HCT116 (cell line): Measurements from ENCODE around the gene NKPD1. TPM values are rescaled to one million over a fixed set of nuclear protein-coding genes. Genes with fewer than 3 reads are reported as not detected.

Source experiments
- ATAC-seq: fragments of 200-7000 bp; cut with Tn5 transposase; 2 replicates; pipeline ENCODE4 v1.9.1; 2020; ENCODE audit warnings: mild to moderate bottlenecking, moderate library complexity
- BruUV-seq: library from RNA; stranded (reverse); fragments of 400-500 nt; replicated peaks from 2 replicates; lab custom pipeline; 2021; lab: Mats Ljungman, UMichigan
- CTCF ChIA-PET: fragments of 300-600 bp; sonication (Branson Sonifier 250); formaldehyde crosslinking; loops from one replicate; lab custom pipeline; 2021; ENCODE audit warnings: antibody characterized with exemption; lab: Charles Lee
- POLR2A ChIA-PET: fragments of 300-600, 350-600 bp; sonication (Branson Sonifier 250); formaldehyde crosslinking; loops from one replicate; lab custom pipeline; 2021; ENCODE audit warnings: antibody characterized with exemption; lab: Charles Lee
- RAD21 ChIA-PET, 2 experiments: fragments of 300-600 bp; sonication (Branson Sonifier 250); formaldehyde crosslinking; loops; one replicate each; lab custom pipeline; 2023; ENCODE audit warnings: low total read pairs in 2 of 2; ENCODE audit not compliant: uncharacterized antibody in 2 of 2, unreplicated experiment in 2 of 2, low non-redundant PET in 1 of 2; lab: Charles Lee
- DNase-seq: peaks from one replicate; pipeline ENCODE4 v3.0.0-alpha.2; 2010; ENCODE audit warnings: low read depth, low spot score
- H2AFZ ChIP-seq: fragments of 200-600 bp; shearing (Covaris generic), sonication (generic); 2 replicates; pipeline ENCODE4 v1.6.1; 2017; ENCODE audit warnings: low read depth, mixed run types, mixed read lengths, antibody characterized with exemption, low read length; ENCODE audit not compliant: poor library complexity, severe bottlenecking
- H3K27ac ChIP-seq: 2 replicates; pipeline ENCODE4 v1.5.1; 2012; ENCODE audit warnings: low read depth, low read length
- H3K27me3 ChIP-seq: fragments of 200-600 bp; sonication (generic); 2 replicates; pipeline ENCODE4 v1.6.1; 2016; ENCODE audit warnings: mixed run types, low read length, mixed read lengths; ENCODE audit not compliant: insufficient read depth
- H3K36me3 ChIP-seq, 2 experiments: fragments of 200-500 bp in 1 of 2; fragments of 200-600 bp in 1 of 2; sonication (Bioruptor generic) in 1 of 2; sonication (generic) in 1 of 2; 2 replicates each; pipeline versions ENCODE4 v1.5.1 to v1.6.1; 2014 to 2016; ENCODE audit warnings: low read length in 2 of 2, inconsistent platforms in 1 of 2, mixed read lengths in 1 of 2, mixed run types in 1 of 2; ENCODE audit not compliant: insufficient read depth in 2 of 2, control insufficient read depth in 1 of 2
- H3K4me1 ChIP-seq, 2 experiments: fragments of 200-600 bp in 1 of 2; sonication (generic) in 1 of 2; 2 replicates each; pipeline versions ENCODE4 v1.5.1 to v1.6.1; 2012 to 2017; ENCODE audit warnings: low read length in 2 of 2, inconsistent platforms in 1 of 2, mild to moderate bottlenecking in 1 of 2, mixed read lengths in 1 of 2, mixed run types in 1 of 2, moderate library complexity in 1 of 2; ENCODE audit not compliant: insufficient read depth in 2 of 2, control insufficient read depth in 1 of 2
- H3K4me2 ChIP-seq: fragments of 200-600 bp; sonication (generic); 2 replicates; pipeline ENCODE4 v1.6.1; 2017; ENCODE audit warnings: mixed run types, low read length, mixed read lengths
- H3K4me3 ChIP-seq, 2 experiments: fragments of 200-600 bp in 1 of 2; sonication (generic) in 1 of 2; replicated peaks in 1 of 2; 2 replicates each; pipeline ENCODE4 v1.5.1; 2011 to 2016; ENCODE audit warnings: low read length in 2 of 2, control low read depth in 1 of 2, low read depth in 1 of 2, mild to moderate bottlenecking in 1 of 2, mixed read lengths in 1 of 2, mixed run types in 1 of 2
- H3K79me2 ChIP-seq: fragments of 200-600 bp; sonication (generic); 2 replicates; pipeline ENCODE4 v1.6.1; 2017; ENCODE audit warnings: mild to moderate bottlenecking, mixed run types, low read length, moderate library complexity, mixed read lengths; ENCODE audit not compliant: insufficient read depth
- H3K9ac ChIP-seq: fragments of 200-600 bp; sonication (generic); 2 replicates; pipeline ENCODE4 v1.6.1; 2016; ENCODE audit warnings: low read length, mixed read lengths
- H3K9me2 ChIP-seq: fragments of 200-600 bp; sonication (generic), shearing (Covaris generic); 2 replicates; pipeline ENCODE4 v1.6.1; 2017; ENCODE audit warnings: mixed run types, mild to moderate bottlenecking, moderate library complexity; ENCODE audit not compliant: insufficient read depth
- H3K9me3 ChIP-seq, 2 experiments: fragments of 200-500 bp in 1 of 2; fragments of 200-600 bp in 1 of 2; sonication (Bioruptor generic) in 1 of 2; sonication (generic) in 1 of 2; 2 replicates each; pipeline ENCODE4 v1.6.1; 2014 to 2017; ENCODE audit warnings: low read length in 2 of 2, mixed read lengths in 2 of 2, inconsistent platforms in 1 of 2, low read depth in 1 of 2, mild to moderate bottlenecking in 1 of 2, mixed run types in 1 of 2, moderate library complexity in 1 of 2; ENCODE audit not compliant: control insufficient read depth in 1 of 2, insufficient read depth in 1 of 2
- H4K20me1 ChIP-seq: fragments of 200-600 bp; sonication (generic), shearing (Covaris generic); 2 replicates; pipeline ENCODE4 v1.6.1; 2017; ENCODE audit warnings: mixed run types, mild to moderate bottlenecking, moderate library complexity; ENCODE audit not compliant: insufficient read depth
- CBX3 ChIP-seq: IDR thresholded peaks from 2 replicates; pipeline ENCODE4 v1.6.1; 2012; ENCODE audit warnings: low read depth
- EGR1 ChIP-seq: IDR thresholded peaks from 2 replicates; pipeline ENCODE4 v1.6.1; 2012; ENCODE audit warnings: low read depth
- ELF1 ChIP-seq: IDR thresholded peaks from 2 replicates; pipeline ENCODE4 v1.6.1; 2012; ENCODE audit warnings: low read depth, borderline replicate concordance
- EZH2 ChIP-seq: fragments of 200-600 bp; sonication (generic); IDR thresholded peaks from 2 replicates; pipeline ENCODE4 v1.6.1; 2017; ENCODE audit warnings: antibody characterized with exemption, mixed run types
- FOSL1 ChIP-seq: IDR thresholded peaks from 2 replicates; pipeline ENCODE4 v1.6.1; 2012; ENCODE audit warnings: low read depth
- SIN3A ChIP-seq: IDR thresholded peaks from 2 replicates; pipeline ENCODE4 v1.6.1; 2012; ENCODE audit warnings: low read depth
- SP1 ChIP-seq: IDR thresholded peaks from 2 replicates; pipeline ENCODE4 v1.6.1; 2012; ENCODE audit warnings: low read depth
- TCF7L2 ChIP-seq: IDR thresholded peaks from 2 replicates; pipeline ENCODE4 v1.7.0; 2011; ENCODE audit warnings: borderline replicate concordance, inconsistent platforms; ENCODE audit not compliant: insufficient read depth, insufficient read length; ENCODE audit errors: extremely low read depth
- YY1 ChIP-seq: IDR thresholded peaks from 2 replicates; pipeline ENCODE4 v1.6.1; 2011; ENCODE audit warnings: low read length, low read depth, moderate library complexity, mild to moderate bottlenecking; ENCODE audit not compliant: insufficient replicate concordance; ENCODE audit errors: extremely low read depth
- ZFX ChIP-seq: fragments of 450-650 bp; IDR thresholded peaks from 2 replicates; pipeline ENCODE4 v1.6.1; 2017
- intact Hi-C: fragments of 100-400 bp; cut with micrococcal nuclease; formaldehyde crosslinking; loops from 2 replicates; pipeline ENCODE4 v1.10.0; 2022
- total RNA-seq: library from RNA; stranded (reverse); gene quantifications from one replicate; pipeline ENCODE4 v1.2.1, GENCODE V29; 2021; ENCODE audit not compliant: unreplicated experiment
- TF ChIP-seq, protein P1 (sequence below): IDR thresholded peaks from 2 replicates; pipeline ENCODE4 v1.6.1; 2012
- TF ChIP-seq, protein P2 (sequence below), 3 experiments: fragments of 200-600 bp in 1 of 3; sonication (generic) in 1 of 3; IDR thresholded peaks in 2 of 3; conservative IDR thresholded peaks in 1 of 3; 2 replicates each; pipeline ENCODE4 v1.5.1; 2012 to 2017; ENCODE audit warnings: low read depth in 2 of 3, low read length in 2 of 3, antibody characterized with exemption in 1 of 3, borderline replicate concordance in 1 of 3, control low read depth in 1 of 3, mild to moderate bottlenecking in 1 of 3, mixed read lengths in 1 of 3, mixed run types in 1 of 3, moderate library complexity in 1 of 3; ENCODE audit not compliant: insufficient read depth in 1 of 3

The NKPD1 gene
- total RNA-seq, 1 experiment from 2014 or later = 0.64 TPM

DNA sequence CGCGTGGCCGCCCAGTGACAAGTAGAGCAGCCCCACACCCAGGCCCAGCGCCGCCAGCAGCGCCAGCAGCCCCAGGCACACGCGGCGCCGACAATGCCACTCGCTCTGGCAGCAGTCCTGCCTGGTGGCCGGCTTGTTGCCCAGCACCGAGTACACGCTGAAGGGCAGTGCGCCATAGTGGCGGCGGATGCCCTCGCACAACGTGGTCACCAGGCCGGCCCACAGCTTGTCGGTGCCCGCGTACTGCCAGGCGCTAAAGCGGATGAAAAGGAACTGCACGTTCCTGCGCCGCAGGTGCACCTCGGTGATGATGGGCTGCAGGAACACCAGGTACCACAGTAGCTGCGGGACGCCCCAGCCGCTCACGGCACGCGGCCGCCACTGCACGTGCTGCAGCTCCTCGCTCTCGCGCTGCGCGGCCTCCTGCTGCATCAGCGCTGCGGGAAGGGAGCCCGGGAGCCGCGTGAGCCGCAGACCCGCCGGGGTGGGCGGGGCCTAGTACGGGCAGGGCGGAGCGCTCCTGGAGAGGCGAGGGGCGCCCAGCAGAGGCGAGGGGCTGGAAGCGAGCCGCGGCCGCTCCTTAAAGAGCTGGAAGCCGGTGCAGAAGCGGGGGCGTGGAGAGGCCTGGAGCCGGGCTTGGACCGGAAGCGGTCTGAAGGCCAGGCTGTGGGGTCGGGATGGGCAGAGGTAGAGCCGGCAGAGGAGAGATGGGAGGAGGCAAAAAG, 7.3 kb downstream of the NKPD1 start:
- peak overlapping the region; percentile 96 for H3K4me2 ChIP-seq
- no peak for TF ChIP-seq SP1
- no peak for TF ChIP-seq EZH2
- TF ChIP-seq EGR1 = 0 out of 2 replicates have a peak, but pooled peaks have one; percentile 21
- TF ChIP-seq, protein P1, sequence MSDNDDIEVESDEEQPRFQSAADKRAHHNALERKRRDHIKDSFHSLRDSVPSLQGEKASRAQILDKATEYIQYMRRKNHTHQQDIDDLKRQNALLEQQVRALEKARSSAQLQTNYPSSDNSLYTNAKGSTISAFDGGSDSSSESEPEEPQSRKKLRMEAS = peak; percentile 34; the same call in 1 of the 2 replicates
- TF ChIP-seq FOSL1 = no peak
- H3K4me1 ChIP-seq = peaks cover 32 to 61% of the 10 kb centered on the region in 2 experiments
- H3K9ac ChIP-seq = peak overlapping the region; percentile 61
- H3K4me3 ChIP-seq = peak overlapping the region; percentile 25 to 53
- RAD21 ChIA-PET = interaction anchor here in 1 of 2 experiments (1.1 kb wide), 1 partner anchor 16 kb away, joined by 3 read pairs; no protein-coding TSS in a partner anchor
- no peaks in the 10 kb centered on the region for H3K79me2 ChIP-seq
- no peaks in the 10 kb centered on the region for H3K9me3 ChIP-seq
- CTCF ChIA-PET = no interaction called here
- no peaks in the 10 kb centered on the region for H3K36me3 ChIP-seq
- POLR2A ChIA-PET = no interaction called here
- no peak overlapping the region for H2AFZ ChIP-seq
- DNase-seq (no peak), ATAC-seq (peak; percentile 31)
- H3K27me3 ChIP-seq = no peaks in the 10 kb centered on the region
- no peaks in the 10 kb centered on the region for H4K20me1 ChIP-seq
- peak overlapping the region; percentile 31 for H3K27ac ChIP-seq
- H3K9me2 ChIP-seq = no peaks in the 10 kb centered on the region
- intact Hi-C loops = no loop called here
- no TSS peak for BruUV-seq

DNA sequence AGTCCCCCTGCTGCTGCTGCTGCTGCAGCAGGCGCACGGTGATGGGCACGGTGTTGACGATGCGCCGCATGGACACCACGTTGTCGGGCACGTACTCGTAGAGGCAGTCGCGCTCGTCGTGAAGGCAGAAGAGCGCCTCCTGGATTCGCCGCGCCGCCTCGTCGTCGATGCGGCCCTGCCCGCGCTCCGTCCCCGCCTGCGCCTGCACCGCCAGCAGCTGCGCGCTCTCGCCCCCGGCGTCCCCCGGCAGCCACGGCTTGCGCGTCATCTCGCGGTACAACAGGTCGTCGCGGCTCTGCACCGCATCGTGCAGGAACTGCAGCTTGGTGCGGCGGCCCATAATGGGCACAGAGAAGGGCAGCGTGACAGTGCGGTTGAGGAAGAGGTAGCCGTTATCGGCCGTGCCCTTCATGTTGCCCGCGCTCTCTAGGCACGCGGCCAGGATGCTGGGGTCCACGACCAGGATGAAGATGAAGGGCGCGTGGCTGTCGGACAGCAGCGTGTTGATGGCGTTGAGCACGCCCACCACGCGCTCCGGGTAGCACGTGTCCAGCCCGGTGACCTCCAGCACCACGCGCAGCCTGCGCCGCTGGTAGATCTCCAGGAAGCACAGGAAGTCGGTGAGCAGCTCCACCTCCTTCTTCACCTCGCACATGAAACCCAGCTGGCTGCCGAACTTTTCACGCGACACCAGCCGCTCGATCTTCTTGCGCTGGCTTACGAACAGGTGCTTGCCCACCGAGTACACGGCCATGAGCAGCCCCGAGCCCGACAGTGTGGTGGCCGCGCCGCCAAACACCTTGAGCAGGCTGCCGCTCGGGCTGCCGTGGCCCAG, 8.1 kb downstream of the NKPD1 start:
- Histone ChIP-seq H3K27ac (no peak overlapping the region; the same call in 1 of the 2 replicates), H3K27me3 (no peaks in the 10 kb centered on the region), H3K4me1 (peaks cover 32 to 61% of the 10 kb centered on the region in 2 experiments), H2AFZ (no peak overlapping the region), H3K9ac (no peak overlapping the region), H3K9me2 (no peaks in the 10 kb centered on the region), H3K9me3 (no peaks in the 10 kb centered on the region), H4K20me1 (no peaks in the 10 kb centered on the region), H3K4me3 (no peak overlapping the region), H3K4me2 (peak overlapping the region; percentile 96), H3K79me2 (no peaks in the 10 kb centered on the region), H3K36me3 (no peaks in the 10 kb centered on the region)
- POLR2A ChIA-PET = no interaction called here
- CTCF ChIA-PET = interaction anchor here (0.6 kb wide), 1 partner anchor 156 kb away, joined by 3 read pairs; no protein-coding TSS in a partner anchor
- BruUV-seq = no TSS peak
- intact Hi-C loops = no loop called here
- RAD21 ChIA-PET = no interaction called here
- TF ChIP-seq, protein P1 = no peak
- no peak for TF ChIP-seq YY1
- no peak for TF ChIP-seq ELF1
- TF ChIP-seq FOSL1 = no peak
- no peak for TF ChIP-seq TCF7L2
- no peak for TF ChIP-seq SP1
- TF ChIP-seq, protein P2, sequence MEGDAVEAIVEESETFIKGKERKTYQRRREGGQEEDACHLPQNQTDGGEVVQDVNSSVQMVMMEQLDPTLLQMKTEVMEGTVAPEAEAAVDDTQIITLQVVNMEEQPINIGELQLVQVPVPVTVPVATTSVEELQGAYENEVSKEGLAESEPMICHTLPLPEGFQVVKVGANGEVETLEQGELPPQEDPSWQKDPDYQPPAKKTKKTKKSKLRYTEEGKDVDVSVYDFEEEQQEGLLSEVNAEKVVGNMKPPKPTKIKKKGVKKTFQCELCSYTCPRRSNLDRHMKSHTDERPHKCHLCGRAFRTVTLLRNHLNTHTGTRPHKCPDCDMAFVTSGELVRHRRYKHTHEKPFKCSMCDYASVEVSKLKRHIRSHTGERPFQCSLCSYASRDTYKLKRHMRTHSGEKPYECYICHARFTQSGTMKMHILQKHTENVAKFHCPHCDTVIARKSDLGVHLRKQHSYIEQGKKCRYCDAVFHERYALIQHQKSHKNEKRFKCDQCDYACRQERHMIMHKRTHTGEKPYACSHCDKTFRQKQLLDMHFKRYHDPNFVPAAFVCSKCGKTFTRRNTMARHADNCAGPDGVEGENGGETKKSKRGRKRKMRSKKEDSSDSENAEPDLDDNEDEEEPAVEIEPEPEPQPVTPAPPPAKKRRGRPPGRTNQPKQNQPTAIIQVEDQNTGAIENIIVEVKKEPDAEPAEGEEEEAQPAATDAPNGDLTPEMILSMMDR (IDR thresholded peaks at IDR 0.05 in 2 of 3, conservative IDR thresholded peaks at IDR 0.05 in 1 of 3; ENCODE audit: borderline replicate concordance in 1 of 3, insufficient read depth in 1 of 3, low read depth in 2 of 3, low read length in 2 of 3) = no peak
- TF ChIP-seq EGR1 = no peak
- no peak for TF ChIP-seq ZFX
- no peak for TF ChIP-seq SIN3A
- TF ChIP-seq CBX3 = no peak
- DNase-seq = no peak
- no peak for ATAC-seq
